Measurements from ENCODE around the gene CRYBA2. TPM values are rescaled to one million over a fixed set of nuclear protein-coding genes. Genes with fewer than 3 reads are reported as not detected.

Gene CRYBA2
- total RNA-seq, 5 donors from 2014 or later (not counting 1 experiment from before 2014, with no cell fraction given), result not detected

DNA sequence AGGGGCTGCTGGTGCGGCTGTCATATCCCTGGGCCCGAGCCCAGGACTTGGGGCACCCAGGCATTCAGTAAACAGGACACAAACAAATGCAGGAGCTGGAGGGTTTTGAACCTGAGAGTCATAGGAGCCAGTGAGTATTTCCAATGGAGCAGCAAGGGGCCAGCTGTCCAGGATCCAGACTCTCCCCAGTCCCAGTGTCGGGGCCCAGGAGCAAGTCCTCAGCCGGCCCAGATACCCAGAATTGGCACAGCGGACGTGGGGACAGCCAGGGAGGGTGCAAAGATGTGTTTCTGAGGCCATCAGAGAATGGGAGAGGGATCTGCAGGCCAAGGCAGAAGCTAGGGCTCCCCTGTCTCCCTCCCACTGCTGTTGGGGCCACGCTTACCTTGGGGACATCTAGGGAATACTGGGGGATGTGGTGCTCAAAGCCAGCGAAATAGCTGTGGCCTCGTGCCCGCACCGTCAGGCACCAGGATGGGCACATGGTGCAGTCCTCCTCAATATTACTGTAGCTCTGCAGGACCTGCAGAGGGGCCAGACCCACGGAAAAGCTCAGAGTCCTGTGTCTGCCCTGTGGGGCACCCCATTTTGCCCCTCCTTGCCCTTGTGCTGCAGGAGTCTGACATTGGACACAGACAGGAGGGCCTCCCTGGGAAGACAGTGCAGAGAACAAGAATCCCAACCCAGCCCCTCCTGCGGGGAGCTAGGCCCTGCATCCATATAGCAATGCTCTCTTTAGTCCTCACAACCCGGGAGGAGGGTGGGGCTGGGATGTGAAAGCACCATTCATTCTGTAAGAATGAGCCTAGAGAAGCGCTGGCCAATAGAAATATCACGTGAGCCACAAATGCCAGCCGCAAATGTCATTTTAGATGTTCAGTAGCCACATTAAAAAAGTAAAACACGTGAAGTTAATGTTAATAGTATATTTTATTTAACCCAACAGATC, 32.7 kb upstream of the CRYBA2 start:
- ATAC-seq (replicated peaks in 1 of 4), result no peak
- no peaks in the 10 kb centered on the region for H3K9me3 ChIP-seq
- Mint-ChIP-seq H3K4me1 (no peaks in the 10 kb centered on the region), H3K27me3 (peaks cover 7 to 20% of the 10 kb centered on the region in 2 donors), H3K4me3 (no peak overlapping the region), H3K36me3 (no peaks in the 10 kb centered on the region), H3K9me3 (no peaks in the 10 kb centered on the region), H3K27ac (no peak overlapping the region)
- H3K27ac ChIP-seq (ENCODE audit: low read length), result no peak overlapping the region
- ChIA-PET CTCF (interaction anchor here in 1 of 2 donors (0.5 to 0.7 kb wide), 2 partner anchors 31 to 157 kb away, joined by 3 read pairs; no protein-coding TSS in a partner anchor), POLR2A (no interaction called here)
- peaks cover 0 to 50% of the 10 kb centered on the region in 2 experiments for H3K27me3 ChIP-seq (replicated peaks in 1 of 2; ENCODE audit: control insufficient read depth in 2 of 2, extremely low read depth in 1 of 2, insufficient read depth in 2 of 2, low read length in 1 of 2)
- no peaks in the 10 kb centered on the region for H3K4me1 ChIP-seq (ENCODE audit: control insufficient read depth in 1 of 2, extremely low read depth in 1 of 2, insufficient read depth in 2 of 2, low read length in 2 of 2)
- 73% methylated on average over 7 of the region's 18 CpGs for whole genome bisulfite sequencing (ENCODE audit: insufficient coverage)
- H3K4me3 ChIP-seq (ENCODE audit: control insufficient read depth in 1 of 2, extremely low read depth in 1 of 2, low read length in 1 of 2), result no peak overlapping the region
- no peaks in the 10 kb centered on the region for H3K36me3 ChIP-seq (ENCODE audit: control insufficient read depth in 2 of 2, extremely low read depth in 1 of 2, insufficient read depth in 1 of 2, low read length in 1 of 2)
- DNase-seq, result no peak

DNA sequence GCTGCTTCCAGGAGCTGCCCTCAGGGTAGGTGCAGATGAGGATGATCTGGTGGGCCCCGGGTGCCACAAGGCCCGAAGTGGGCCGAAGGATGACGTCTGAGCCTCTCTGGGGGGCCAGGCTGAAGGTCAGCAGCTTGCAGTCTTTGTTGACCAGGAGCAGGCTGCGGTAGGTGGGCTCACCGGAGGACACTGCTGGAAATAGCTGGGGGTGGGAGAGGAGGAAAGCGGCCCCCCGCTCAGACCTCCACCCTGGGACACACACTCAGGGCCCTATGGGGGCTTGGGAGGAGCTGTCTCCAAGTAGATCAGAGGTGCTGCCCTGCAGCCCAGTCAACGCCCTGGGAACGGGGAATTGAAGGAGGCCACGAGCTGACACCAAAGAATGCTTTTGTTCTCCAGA, 30.8 kb upstream of the CRYBA2 start:
- Histone ChIP-seq H3K4me1 (ENCODE audit: control insufficient read depth in 1 of 2, extremely low read depth in 1 of 2, insufficient read depth in 2 of 2, low read length in 2 of 2) (no peaks in the 10 kb centered on the region), H3K36me3 (ENCODE audit: control insufficient read depth in 2 of 2, extremely low read depth in 1 of 2, insufficient read depth in 1 of 2, low read length in 1 of 2) (no peaks in the 10 kb centered on the region), H3K27ac (ENCODE audit: low read length) (no peak overlapping the region), H3K9me3 (no peaks in the 10 kb centered on the region), H3K27me3 (replicated peaks in 1 of 2; ENCODE audit: control insufficient read depth in 2 of 2, extremely low read depth in 1 of 2, insufficient read depth in 2 of 2, low read length in 1 of 2) (peaks cover 0 to 39% of the 10 kb centered on the region in 2 experiments), H3K4me3 (ENCODE audit: control insufficient read depth in 1 of 2, extremely low read depth in 1 of 2, low read length in 1 of 2) (no peak overlapping the region)
- DNase-seq (no peak), ATAC-seq (replicated peaks in 1 of 4) (no peak)
- H3K9me3 Mint-ChIP-seq, result no peaks in the 10 kb centered on the region
- 74% methylated on average over 5 of the region's 11 CpGs for WGBS (ENCODE audit: insufficient coverage)
- H3K4me1 Mint-ChIP-seq, result no peaks in the 10 kb centered on the region
- no peaks in the 10 kb centered on the region for H3K36me3 Mint-ChIP-seq
- peaks cover 3 to 11% of the 10 kb centered on the region in 2 donors for H3K27me3 Mint-ChIP-seq
- CTCF ChIA-PET, result interaction anchor here in 1 of 2 donors (0.6 kb wide), 1 partner anchor 52 kb away, joined by 6 read pairs; no protein-coding TSS in a partner anchor
- POLR2A ChIA-PET, result no interaction called here
- no peak overlapping the region for H3K4me3 Mint-ChIP-seq
- no peak overlapping the region for H3K27ac Mint-ChIP-seq

DNA sequence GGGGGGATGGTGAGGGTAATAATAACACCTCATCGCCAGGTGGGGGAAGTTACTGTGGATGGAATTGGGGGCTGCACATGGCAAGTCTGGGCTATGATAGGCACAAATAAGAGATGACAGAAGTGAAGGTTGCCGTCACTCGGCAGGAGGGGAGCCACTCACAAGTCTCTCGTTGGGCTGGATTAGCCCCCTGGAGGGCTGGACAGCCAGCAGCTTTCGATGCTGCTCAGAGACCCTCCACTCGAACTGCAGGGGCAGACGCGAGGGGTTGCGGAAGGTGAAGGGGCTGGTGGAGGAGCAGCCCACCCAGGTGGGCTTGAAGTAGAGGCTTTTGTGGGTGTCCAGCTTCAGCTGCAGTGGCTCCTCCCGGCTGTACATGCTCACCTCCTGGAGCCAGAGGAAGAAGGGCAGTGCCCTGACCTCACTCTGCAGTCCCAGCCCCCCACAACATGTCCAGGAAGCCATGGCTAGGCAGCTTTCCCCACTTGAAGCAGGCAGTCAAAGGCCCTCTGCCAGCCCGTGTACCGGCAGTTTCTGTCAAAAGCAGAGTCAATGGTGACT, 29.9 kb upstream of the CRYBA2 start:
- CTCF ChIA-PET, result no interaction called here
- H3K4me1 Mint-ChIP-seq, result no peaks in the 10 kb centered on the region
- ATAC-seq (replicated peaks in 1 of 4) (no peak), DNase-seq (no peak)
- no peaks in the 10 kb centered on the region for H3K9me3 ChIP-seq
- H3K9me3 Mint-ChIP-seq, result no peaks in the 10 kb centered on the region
- no peak overlapping the region for H3K27ac Mint-ChIP-seq
- no peaks in the 10 kb centered on the region for H3K4me1 ChIP-seq (ENCODE audit: control insufficient read depth in 1 of 2, extremely low read depth in 1 of 2, insufficient read depth in 2 of 2, low read length in 2 of 2)
- H3K4me3 ChIP-seq (ENCODE audit: control insufficient read depth in 1 of 2, extremely low read depth in 1 of 2, low read length in 1 of 2), result no peak overlapping the region
- no peaks in the 10 kb centered on the region for H3K36me3 Mint-ChIP-seq
- H3K4me3 Mint-ChIP-seq, result no peak overlapping the region
- H3K36me3 ChIP-seq (ENCODE audit: control insufficient read depth in 2 of 2, extremely low read depth in 1 of 2, insufficient read depth in 1 of 2, low read length in 1 of 2), result no peaks in the 10 kb centered on the region
- H3K27me3 ChIP-seq (replicated peaks in 1 of 2; ENCODE audit: control insufficient read depth in 2 of 2, extremely low read depth in 1 of 2, insufficient read depth in 2 of 2, low read length in 1 of 2), result peaks cover 0 to 41% of the 10 kb centered on the region in 2 experiments
- POLR2A ChIA-PET, result no interaction called here
- 82% methylated on average over 7 of the region's 12 CpGs for WGBS (ENCODE audit: insufficient coverage)
- H3K27me3 Mint-ChIP-seq, result peaks cover 0 to 17% of the 10 kb centered on the region in 2 donors
- no peak overlapping the region for H3K27ac ChIP-seq (ENCODE audit: low read length)

- no peak for DNase-seq
- whole genome bisulfite sequencing (ENCODE audit: insufficient coverage), result 75% methylated on average over 2 of the region's 5 CpGs
- Histone ChIP-seq H3K4me3 (ENCODE audit: control insufficient read depth in 1 of 2, extremely low read depth in 1 of 2, low read length in 1 of 2) (no peak overlapping the region), H3K9me3 (no peaks in the 10 kb centered on the region), H3K27ac (ENCODE audit: low read length) (no peak overlapping the region), H3K36me3 (ENCODE audit: control insufficient read depth in 2 of 2, extremely low read depth in 1 of 2, insufficient read depth in 1 of 2, low read length in 1 of 2) (no peaks in the 10 kb centered on the region), H3K27me3 (replicated peaks in 1 of 2; ENCODE audit: control insufficient read depth in 2 of 2, extremely low read depth in 1 of 2, insufficient read depth in 2 of 2, low read length in 1 of 2) (peaks cover 0 to 38% of the 10 kb centered on the region in 2 experiments), H3K4me1 (ENCODE audit: control insufficient read depth in 1 of 2, extremely low read depth in 1 of 2, insufficient read depth in 2 of 2, low read length in 2 of 2) (no peaks in the 10 kb centered on the region)
- Mint-ChIP-seq H3K36me3 (no peaks in the 10 kb centered on the region), H3K27ac (no peak overlapping the region), H3K27me3 (peaks cover 0 to 17% of the 10 kb centered on the region in 2 donors), H3K9me3 (no peaks in the 10 kb centered on the region), H3K4me1 (no peaks in the 10 kb centered on the region), H3K4me3 (no peak overlapping the region)
- CTCF ChIA-PET, result no interaction called here
- no peak for ATAC-seq (replicated peaks in 1 of 4)
- POLR2A ChIA-PET, result no interaction called here
These were observed 29.4 kb upstream of the CRYBA2 start for GRCh38 chr2:219022616-219023015.

DNA sequence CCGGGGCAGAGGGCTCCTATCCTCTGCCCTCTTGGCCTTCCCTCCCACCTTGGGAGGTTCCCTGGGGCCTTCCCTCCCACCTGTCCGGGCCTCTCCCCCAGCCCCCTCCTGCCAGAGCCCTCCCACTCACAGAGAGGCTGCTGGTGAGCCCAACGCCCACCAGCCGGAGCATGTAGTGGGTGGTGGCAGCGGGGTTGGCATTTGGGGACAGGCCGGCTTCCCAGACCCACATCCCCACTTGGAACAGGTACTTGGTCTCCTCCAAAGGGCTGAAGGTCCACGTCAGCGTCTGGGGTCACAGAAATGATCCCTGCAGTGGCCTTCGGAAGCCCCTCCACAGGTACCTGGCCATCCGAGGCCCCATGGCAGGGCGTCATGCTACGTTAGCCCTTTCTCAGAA, 28.8 kb upstream of the CRYBA2 start:
- no peaks in the 10 kb centered on the region for H3K9me3 ChIP-seq
- no peaks in the 10 kb centered on the region for H3K36me3 ChIP-seq (ENCODE audit: control insufficient read depth in 2 of 2, extremely low read depth in 1 of 2, insufficient read depth in 1 of 2, low read length in 1 of 2)
- 78% methylated on average over 8 of the region's 12 CpGs for WGBS (ENCODE audit: insufficient coverage)
- H3K4me1 ChIP-seq (ENCODE audit: control insufficient read depth in 1 of 2, extremely low read depth in 1 of 2, insufficient read depth in 2 of 2, low read length in 2 of 2), result no peaks in the 10 kb centered on the region
- ChIA-PET POLR2A (no interaction called here), CTCF (no interaction called here)
- no peak overlapping the region for H3K27ac ChIP-seq (ENCODE audit: low read length)
- no peak for ATAC-seq (replicated peaks in 1 of 4)
- peaks cover 0 to 42% of the 10 kb centered on the region in 2 experiments for H3K27me3 ChIP-seq (replicated peaks in 1 of 2; ENCODE audit: control insufficient read depth in 2 of 2, extremely low read depth in 1 of 2, insufficient read depth in 2 of 2, low read length in 1 of 2)
- no peak overlapping the region for H3K27ac Mint-ChIP-seq
- no peaks in the 10 kb centered on the region for H3K36me3 Mint-ChIP-seq
- H3K4me3 ChIP-seq (ENCODE audit: control insufficient read depth in 1 of 2, extremely low read depth in 1 of 2, low read length in 1 of 2), result no peak overlapping the region
- no peak overlapping the region for H3K4me3 Mint-ChIP-seq
- H3K4me1 Mint-ChIP-seq, result no peaks in the 10 kb centered on the region
- no peak for DNase-seq
- no peaks in the 10 kb centered on the region for H3K9me3 Mint-ChIP-seq
- peaks cover 0 to 17% of the 10 kb centered on the region in 2 donors for H3K27me3 Mint-ChIP-seq

- Histone ChIP-seq H3K4me3 (ENCODE audit: control insufficient read depth in 1 of 2, extremely low read depth in 1 of 2, low read length in 1 of 2) (no peak overlapping the region), H3K27ac (ENCODE audit: low read length) (no peak overlapping the region), H3K9me3 (no peaks in the 10 kb centered on the region), H3K4me1 (ENCODE audit: control insufficient read depth in 1 of 2, extremely low read depth in 1 of 2, insufficient read depth in 2 of 2, low read length in 2 of 2) (no peaks in the 10 kb centered on the region), H3K27me3 (replicated peaks in 1 of 2; ENCODE audit: control insufficient read depth in 2 of 2, extremely low read depth in 1 of 2, insufficient read depth in 2 of 2, low read length in 1 of 2) (peaks cover 0 to 40% of the 10 kb centered on the region in 2 experiments), H3K36me3 (ENCODE audit: control insufficient read depth in 2 of 2, extremely low read depth in 1 of 2, insufficient read depth in 1 of 2, low read length in 1 of 2) (no peaks in the 10 kb centered on the region)
- no peak for ATAC-seq (replicated peaks in 1 of 4)
- 83% methylated on average over 9 of the region's 9 CpGs for WGBS (ENCODE audit: insufficient coverage)
- DNase-seq, result no peak
- no peak overlapping the region for H3K27ac Mint-ChIP-seq
- no peaks in the 10 kb centered on the region for H3K36me3 Mint-ChIP-seq
- ChIA-PET POLR2A (no interaction called here), CTCF (no interaction called here)
- no peaks in the 10 kb centered on the region for H3K9me3 Mint-ChIP-seq
- no peak overlapping the region for H3K4me3 Mint-ChIP-seq
- H3K27me3 Mint-ChIP-seq, result peaks cover 3 to 17% of the 10 kb centered on the region in 2 donors
- no peaks in the 10 kb centered on the region for H3K4me1 Mint-ChIP-seq
These were observed 28.4 kb upstream of the CRYBA2 start for GRCh38 chr2:219021591-219021990.
